ENCODE data around the gene TACC2. TPM values are rescaled to one million over a fixed set of nuclear protein-coding genes. Genes with fewer than 3 reads are reported as not detected.

TACC2 gene
- total and polyA plus RNA-seq, 2 donors (not counting 1 experiment from before 2014, with no cell fraction given) = not detected

GRCh38 chr10:122158362-122158761, 169.4 kb downstream of the TACC2 start:
- no peak overlapping the region for H3K27ac Mint-ChIP-seq
- Histone ChIP-seq H2AFZ (ENCODE audit: insufficient read depth, low read depth, low read length, poor library complexity, severe bottlenecking) (no peak overlapping the region), H3K4me2 (replicated peaks; ENCODE audit: low read depth, low read length, poor library complexity, severe bottlenecking) (no peak overlapping the region), H3K9ac (ENCODE audit: low read length) (no peak overlapping the region), H3K36me3 (replicated peaks in 1 of 2; ENCODE audit: control extremely low read depth in 1 of 2, control insufficient read depth in 1 of 2, extremely low read depth in 1 of 2, insufficient read depth in 2 of 2, low read length in 1 of 2) (no peaks in the 10 kb centered on the region), H4K20me1 (ENCODE audit: control insufficient read depth, insufficient read depth, low read length, poor library complexity, severe bottlenecking) (no peaks in the 10 kb centered on the region), H3K4me3 (ENCODE audit: control extremely low read depth in 1 of 5, extremely low read depth in 1 of 5, insufficient read depth in 1 of 5, low read depth in 2 of 5, low read length in 4 of 5) (no peak overlapping the region), H3K27me3 (replicated peaks in 1 of 4; ENCODE audit: control extremely low read depth in 1 of 4, control insufficient read depth in 3 of 4, insufficient read depth in 4 of 4, low read length in 3 of 4) (peaks cover 0 to 24% (median 4%) of the 10 kb centered on the region in 4 experiments), H3K4me1 (ENCODE audit: control insufficient read depth in 2 of 2, insufficient read depth in 2 of 2, low read length in 2 of 2) (no peaks in the 10 kb centered on the region), H3K27ac (ENCODE audit: low read length in 2 of 2) (no peak overlapping the region), H3K9me3 (ENCODE audit: control extremely low read depth in 1 of 3, control insufficient read depth in 2 of 3, insufficient read depth in 1 of 3, low read length in 2 of 3) (peaks cover 0 to 2% (median 0%) of the 10 kb centered on the region in 3 donors), H3K79me2 (ENCODE audit: control insufficient read depth, insufficient read depth, low read length) (no peaks in the 10 kb centered on the region)
- no peak for ATAC-seq (ENCODE audit: low read depth)
- WGBS (ENCODE audit: insufficient coverage) = 100% methylated on average over 3 of the region's 4 CpGs
- H3K4me3 Mint-ChIP-seq = no peak overlapping the region
- CTCF ChIA-PET = no interaction called here
- H3K27me3 Mint-ChIP-seq = peaks cover 44% of the 10 kb centered on the region
- intact Hi-C loops (cut with micrococcal nuclease) = no loop called here
- H3K4me1 Mint-ChIP-seq = peaks cover 1% of the 10 kb centered on the region
- no peak for TF ChIP-seq EZH2 (IDR thresholded peaks at IDR 0.05; ENCODE audit: borderline replicate concordance, insufficient read depth, low read depth, low read length, poor library complexity, severe bottlenecking)
- TF ChIP-seq, protein P1, sequence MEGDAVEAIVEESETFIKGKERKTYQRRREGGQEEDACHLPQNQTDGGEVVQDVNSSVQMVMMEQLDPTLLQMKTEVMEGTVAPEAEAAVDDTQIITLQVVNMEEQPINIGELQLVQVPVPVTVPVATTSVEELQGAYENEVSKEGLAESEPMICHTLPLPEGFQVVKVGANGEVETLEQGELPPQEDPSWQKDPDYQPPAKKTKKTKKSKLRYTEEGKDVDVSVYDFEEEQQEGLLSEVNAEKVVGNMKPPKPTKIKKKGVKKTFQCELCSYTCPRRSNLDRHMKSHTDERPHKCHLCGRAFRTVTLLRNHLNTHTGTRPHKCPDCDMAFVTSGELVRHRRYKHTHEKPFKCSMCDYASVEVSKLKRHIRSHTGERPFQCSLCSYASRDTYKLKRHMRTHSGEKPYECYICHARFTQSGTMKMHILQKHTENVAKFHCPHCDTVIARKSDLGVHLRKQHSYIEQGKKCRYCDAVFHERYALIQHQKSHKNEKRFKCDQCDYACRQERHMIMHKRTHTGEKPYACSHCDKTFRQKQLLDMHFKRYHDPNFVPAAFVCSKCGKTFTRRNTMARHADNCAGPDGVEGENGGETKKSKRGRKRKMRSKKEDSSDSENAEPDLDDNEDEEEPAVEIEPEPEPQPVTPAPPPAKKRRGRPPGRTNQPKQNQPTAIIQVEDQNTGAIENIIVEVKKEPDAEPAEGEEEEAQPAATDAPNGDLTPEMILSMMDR (IDR thresholded peaks at IDR 0.05) = no peak
- POLR2A ChIA-PET = no interaction called here
- H3K9me3 Mint-ChIP-seq (ENCODE audit: insufficient read depth) = no peaks in the 10 kb centered on the region
- no peak for DNase-seq

DNA sequence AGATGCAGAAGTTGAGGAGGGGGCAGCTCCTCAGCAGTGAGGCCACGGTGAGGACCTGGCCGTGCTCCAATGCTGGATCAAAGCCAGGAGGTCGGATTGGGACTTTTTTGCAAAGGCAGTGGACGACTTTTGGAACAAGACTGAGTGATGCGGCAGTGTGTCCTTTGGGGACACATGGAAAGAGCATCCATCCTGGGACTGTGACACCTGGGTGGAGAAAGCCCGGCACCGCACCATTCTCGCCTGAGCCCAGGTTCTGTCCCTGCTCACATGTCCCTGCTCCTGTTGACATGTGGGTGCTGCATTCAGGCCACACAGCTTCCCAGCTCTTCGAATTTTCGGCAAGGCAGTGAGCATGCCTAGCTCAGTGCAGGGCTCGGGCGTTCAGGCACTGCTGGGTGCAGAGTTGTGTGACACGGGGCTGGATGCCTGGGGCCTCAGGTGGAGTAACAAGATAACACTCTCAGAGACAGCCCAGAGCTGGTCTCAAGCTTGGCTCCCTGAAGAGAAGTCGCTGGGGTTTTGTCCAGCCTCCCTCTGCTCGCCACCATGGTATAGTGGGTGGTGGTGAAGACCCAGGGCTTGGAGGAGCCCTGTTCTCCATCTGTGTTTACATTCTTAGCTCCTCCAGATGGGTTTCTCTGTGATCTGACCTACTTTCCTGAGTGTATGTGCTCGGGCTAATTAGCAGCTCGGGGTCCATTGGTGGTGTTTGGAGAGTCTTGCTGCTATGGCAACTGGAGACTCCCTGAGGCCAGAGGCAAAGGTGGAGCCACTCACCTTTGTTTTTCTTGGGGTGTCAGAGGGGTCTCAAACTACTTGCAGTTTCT, 170.4 kb downstream of the TACC2 start:
- WGBS (ENCODE audit: insufficient coverage) = 71% methylated on average over 17 of the region's 17 CpGs

More for the DNA sequence above, 170.4 kb downstream of the TACC2 start:
- TF ChIP-seq, protein P1 (IDR thresholded peaks at IDR 0.05) = no peak
- no peak for TF ChIP-seq EZH2 (IDR thresholded peaks at IDR 0.05; ENCODE audit: borderline replicate concordance, insufficient read depth, low read depth, low read length, poor library complexity, severe bottlenecking)
- peaks cover 44% of the 10 kb centered on the region for H3K27me3 Mint-ChIP-seq
- H3K4me1 Mint-ChIP-seq = peaks cover 4% of the 10 kb centered on the region
- Histone ChIP-seq H3K9ac (ENCODE audit: low read length) (no peak overlapping the region), H3K27ac (ENCODE audit: low read length in 2 of 2) (no peak overlapping the region), H3K4me3 (ENCODE audit: control extremely low read depth in 1 of 5, extremely low read depth in 1 of 5, insufficient read depth in 1 of 5, low read depth in 2 of 5, low read length in 4 of 5) (no peak overlapping the region), H3K4me1 (ENCODE audit: control insufficient read depth in 2 of 2, insufficient read depth in 2 of 2, low read length in 2 of 2) (peaks cover 0 to 2% of the 10 kb centered on the region in 2 donors), H3K36me3 (replicated peaks in 1 of 2; ENCODE audit: control extremely low read depth in 1 of 2, control insufficient read depth in 1 of 2, extremely low read depth in 1 of 2, insufficient read depth in 2 of 2, low read length in 1 of 2) (no peaks in the 10 kb centered on the region), H4K20me1 (ENCODE audit: control insufficient read depth, insufficient read depth, low read length, poor library complexity, severe bottlenecking) (no peaks in the 10 kb centered on the region), H3K27me3 (replicated peaks in 1 of 4; ENCODE audit: control extremely low read depth in 1 of 4, control insufficient read depth in 3 of 4, insufficient read depth in 4 of 4, low read length in 3 of 4) (peaks cover 0 to 30% (median 7%) of the 10 kb centered on the region in 4 experiments), H3K79me2 (ENCODE audit: control insufficient read depth, insufficient read depth, low read length) (no peaks in the 10 kb centered on the region), H3K9me3 (ENCODE audit: control extremely low read depth in 1 of 3, control insufficient read depth in 2 of 3, insufficient read depth in 1 of 3, low read length in 2 of 3) (peaks cover 0 to 2% (median 0%) of the 10 kb centered on the region in 3 donors), H3K4me2 (replicated peaks; ENCODE audit: low read depth, low read length, poor library complexity, severe bottlenecking) (no peak overlapping the region), H2AFZ (ENCODE audit: insufficient read depth, low read depth, low read length, poor library complexity, severe bottlenecking) (no peak overlapping the region)
- H3K9me3 Mint-ChIP-seq (ENCODE audit: insufficient read depth) = no peaks in the 10 kb centered on the region
- intact Hi-C loops (cut with micrococcal nuclease) = no loop called here
- CTCF ChIA-PET = no interaction called here
- no peak for DNase-seq
- H3K4me3 Mint-ChIP-seq = no peak overlapping the region
- POLR2A ChIA-PET = no interaction called here
- H3K27ac Mint-ChIP-seq = no peak overlapping the region
- no peak for ATAC-seq (ENCODE audit: low read depth)

All from B cell (primary cell).